ENCODE results near the gene MAP3K7. TPM values are rescaled to one million over a fixed set of nuclear protein-coding genes. Genes with fewer than 3 reads are reported as not detected.

The MAP3K7 gene
- polyA plus RNA-seq, 2 donors: 8.4 to 10.0 TPM

GRCh38 chr6:90467546-90467945 is 119.3 kb downstream of the MAP3K7 start:
- H3K4me1 ChIP-seq (ENCODE audit: control insufficient read depth in 2 of 2, insufficient read depth in 2 of 2, low read length in 1 of 2): no peaks in the 10 kb centered on the region
- no peaks in the 10 kb centered on the region for H3K27me3 ChIP-seq (ENCODE audit: control insufficient read depth in 1 of 2, insufficient read depth in 2 of 2, low read length in 2 of 2)
- H3K36me3 ChIP-seq (ENCODE audit: control insufficient read depth in 2 of 2, insufficient read depth in 2 of 2, low read length in 1 of 2): no peaks in the 10 kb centered on the region
- H3K27ac ChIP-seq (ENCODE audit: low read depth in 2 of 2, low read length in 1 of 2): no peak overlapping the region
- no peak overlapping the region for H3K4me3 ChIP-seq (ENCODE audit: low read depth in 1 of 2, low read length in 2 of 2)
- H3K9me3 ChIP-seq (ENCODE audit: control insufficient read depth in 2 of 2, insufficient read depth in 1 of 2, low read depth in 1 of 2, low read length in 1 of 2): no peaks in the 10 kb centered on the region

DNA sequence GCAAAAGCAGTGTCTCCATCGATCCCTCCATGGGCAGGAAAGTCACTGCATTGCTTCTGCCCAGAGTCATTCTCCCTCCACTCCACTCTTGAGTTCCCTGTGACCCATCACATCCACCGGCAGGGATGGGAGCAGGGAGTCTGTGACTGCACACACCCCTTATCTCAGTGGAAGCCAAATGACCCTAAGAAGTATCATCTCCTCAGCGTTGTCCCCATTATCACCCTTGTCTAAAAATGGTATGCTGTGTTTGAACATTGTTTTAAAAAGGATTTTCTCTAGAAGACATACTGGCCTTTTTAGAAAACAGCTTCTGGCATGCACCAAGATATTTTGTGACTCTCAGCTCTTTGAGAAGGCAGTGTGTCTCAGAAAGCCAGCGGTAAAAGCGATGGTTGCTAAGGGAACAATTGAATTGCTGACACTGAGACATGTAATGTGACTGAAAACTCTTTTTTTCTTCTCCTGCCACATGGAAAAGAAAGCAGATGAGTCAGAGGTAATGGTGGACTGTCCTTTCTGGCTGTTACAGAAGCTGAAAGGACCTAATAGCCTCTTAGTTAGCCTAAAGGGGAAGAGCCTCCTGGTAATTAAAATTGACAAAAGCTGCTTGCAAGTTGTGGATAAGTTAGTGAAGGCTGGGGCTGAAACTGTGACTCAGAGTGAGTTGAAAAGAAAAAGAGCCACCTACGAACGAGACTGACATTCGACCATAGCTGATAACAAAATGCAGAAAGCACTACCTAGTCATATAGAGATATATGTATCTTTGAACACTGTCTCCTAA is 120.5 kb downstream of the MAP3K7 start:
- no peaks in the 10 kb centered on the region for H3K4me1 ChIP-seq (ENCODE audit: control insufficient read depth in 2 of 2, insufficient read depth in 2 of 2, low read length in 1 of 2)
- no peak overlapping the region for H3K4me3 ChIP-seq (ENCODE audit: low read depth in 1 of 2, low read length in 2 of 2)
- H3K27ac ChIP-seq (ENCODE audit: low read depth in 2 of 2, low read length in 1 of 2): no peak overlapping the region
- no peaks in the 10 kb centered on the region for H3K9me3 ChIP-seq (ENCODE audit: control insufficient read depth in 2 of 2, insufficient read depth in 1 of 2, low read depth in 1 of 2, low read length in 1 of 2)
- no peaks in the 10 kb centered on the region for H3K36me3 ChIP-seq (ENCODE audit: control insufficient read depth in 2 of 2, insufficient read depth in 2 of 2, low read length in 1 of 2)
- no peaks in the 10 kb centered on the region for H3K27me3 ChIP-seq (ENCODE audit: control insufficient read depth in 1 of 2, insufficient read depth in 2 of 2, low read length in 2 of 2)
- 53 to 55% methylated on average over 8 of the region's 8 CpGs for WGBS, 2 donors

GRCh38 chr6:90465686-90466085 is 121.2 kb downstream of the MAP3K7 start:
- H3K36me3 ChIP-seq (ENCODE audit: control insufficient read depth in 2 of 2, insufficient read depth in 2 of 2, low read length in 1 of 2): no peaks in the 10 kb centered on the region
- H3K27me3 ChIP-seq (ENCODE audit: control insufficient read depth in 1 of 2, insufficient read depth in 2 of 2, low read length in 2 of 2): no peaks in the 10 kb centered on the region
- H3K4me1 ChIP-seq (ENCODE audit: control insufficient read depth in 2 of 2, insufficient read depth in 2 of 2, low read length in 1 of 2): no peaks in the 10 kb centered on the region
- no peak overlapping the region for H3K4me3 ChIP-seq (ENCODE audit: low read depth in 1 of 2, low read length in 2 of 2)
- 74% methylated on average over 2 of the region's 2 CpGs for WGBS, 2 donors
- H3K27ac ChIP-seq (ENCODE audit: low read depth in 2 of 2, low read length in 1 of 2): no peak overlapping the region
- no peaks in the 10 kb centered on the region for H3K9me3 ChIP-seq (ENCODE audit: control insufficient read depth in 2 of 2, insufficient read depth in 1 of 2, low read depth in 1 of 2, low read length in 1 of 2)

GRCh38 chr6:90464507-90464906 is 122.4 kb downstream of the MAP3K7 start:
- Histone ChIP-seq H3K9me3 (ENCODE audit: control insufficient read depth in 2 of 2, insufficient read depth in 1 of 2, low read depth in 1 of 2, low read length in 1 of 2) (no peaks in the 10 kb centered on the region), H3K4me1 (ENCODE audit: control insufficient read depth in 2 of 2, insufficient read depth in 2 of 2, low read length in 1 of 2) (no peaks in the 10 kb centered on the region), H3K27ac (ENCODE audit: low read depth in 2 of 2, low read length in 1 of 2) (no peak overlapping the region), H3K27me3 (ENCODE audit: control insufficient read depth in 1 of 2, insufficient read depth in 2 of 2, low read length in 2 of 2) (no peaks in the 10 kb centered on the region), H3K4me3 (ENCODE audit: low read depth in 1 of 2, low read length in 2 of 2) (no peak overlapping the region), H3K36me3 (ENCODE audit: control insufficient read depth in 2 of 2, insufficient read depth in 2 of 2, low read length in 1 of 2) (no peaks in the 10 kb centered on the region)
- WGBS, 2 donors: 83 to 86% methylated on average over 7 of the region's 7 CpGs

- 86% methylated on average over 4 of the region's 4 CpGs for whole genome bisulfite sequencing, 2 donors
- Histone ChIP-seq H3K27ac (ENCODE audit: low read depth in 2 of 2, low read length in 1 of 2) (no peak overlapping the region), H3K4me3 (ENCODE audit: low read depth in 1 of 2, low read length in 2 of 2) (no peak overlapping the region), H3K36me3 (ENCODE audit: control insufficient read depth in 2 of 2, insufficient read depth in 2 of 2, low read length in 1 of 2) (no peaks in the 10 kb centered on the region), H3K27me3 (ENCODE audit: control insufficient read depth in 1 of 2, insufficient read depth in 2 of 2, low read length in 2 of 2) (no peaks in the 10 kb centered on the region), H3K4me1 (ENCODE audit: control insufficient read depth in 2 of 2, insufficient read depth in 2 of 2, low read length in 1 of 2) (peaks cover 0 to 3% of the 10 kb centered on the region in 2 donors), H3K9me3 (ENCODE audit: control insufficient read depth in 2 of 2, insufficient read depth in 1 of 2, low read depth in 1 of 2, low read length in 1 of 2) (no peaks in the 10 kb centered on the region)
Measured at GRCh38 chr6:90463874-90464273, 123.0 kb downstream of the MAP3K7 start.

All from esophagus (tissue), 2 donors.